ENCODE measurements around the gene EGF.

Gene EGF

GRCh38 chr4:110042545-110043517 lies 130.1 kb downstream of the EGF start:
- DNase-seq = no peak

DNA sequence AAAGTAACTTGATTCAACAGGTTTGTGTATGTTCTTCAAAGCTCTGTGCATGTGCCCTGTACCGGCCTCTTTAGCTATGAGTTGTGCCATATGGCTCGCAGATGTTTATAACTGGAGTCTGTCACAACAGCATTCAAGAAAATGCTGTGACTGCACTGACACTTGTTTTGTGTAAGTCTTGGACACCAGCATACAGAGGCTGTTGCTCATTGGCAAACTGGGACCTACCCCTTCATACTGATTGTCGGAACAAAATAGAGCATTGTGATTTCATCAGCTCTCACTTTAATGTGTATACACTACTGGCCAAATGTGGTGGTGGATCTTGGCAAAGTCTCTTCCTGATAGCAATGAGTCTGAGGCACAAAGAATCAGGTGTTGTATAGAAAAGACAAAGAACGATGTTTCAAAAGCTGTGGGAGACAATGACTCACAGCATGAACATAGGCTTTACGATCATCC lies 133.9 kb downstream of the EGF start:
- DNase-seq = no peak

DNA sequence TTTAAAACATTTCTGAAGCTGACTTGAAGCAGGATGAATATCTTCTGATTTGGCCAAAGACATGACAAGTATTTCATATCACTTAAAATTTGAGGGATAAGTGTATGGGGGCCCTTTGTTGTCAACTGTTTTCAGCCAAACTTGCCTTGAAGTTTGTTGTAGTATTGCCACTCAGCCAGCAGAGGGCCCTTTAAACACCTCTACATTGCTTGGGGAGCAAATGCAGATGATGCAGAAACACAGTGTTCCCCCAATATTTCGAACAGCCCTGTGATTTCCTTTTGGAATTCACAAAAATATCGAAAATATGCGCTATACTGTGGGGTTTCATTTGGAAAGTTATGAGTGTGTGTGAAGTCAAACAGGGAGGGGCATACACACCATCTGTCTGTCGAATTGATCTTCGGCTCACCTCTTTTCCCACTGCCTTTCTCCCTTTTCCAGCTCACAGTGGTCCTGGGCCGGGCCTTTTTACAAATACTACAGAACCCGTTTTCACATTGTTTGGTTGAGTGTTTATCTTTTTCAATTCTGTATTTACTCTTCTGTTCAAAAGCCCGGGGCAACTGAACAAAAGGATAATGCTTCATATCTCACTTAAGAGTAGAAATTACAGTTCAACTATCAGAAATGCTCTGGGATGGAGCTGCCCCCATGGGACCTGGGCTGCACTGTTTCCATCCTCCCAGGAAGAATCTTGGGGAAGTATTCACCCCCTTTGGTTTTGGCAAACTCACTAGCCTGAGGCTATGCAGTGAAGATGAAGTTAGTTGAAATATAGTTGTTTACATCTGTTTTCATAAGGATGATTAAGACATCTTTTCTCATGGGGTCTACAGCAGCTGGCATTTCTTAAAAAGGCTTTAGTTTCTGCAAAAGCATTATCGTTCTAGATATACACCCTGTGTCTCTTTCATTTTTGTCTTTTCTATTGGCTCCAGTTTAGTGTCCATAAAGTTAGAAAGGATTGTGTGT lies 137.6 kb downstream of the EGF start:
- no peak for DNase-seq

- no peak for DNase-seq
Observed at GRCh38 chr4:110055158-110055768, 142.6 kb downstream of the EGF start.

DNA sequence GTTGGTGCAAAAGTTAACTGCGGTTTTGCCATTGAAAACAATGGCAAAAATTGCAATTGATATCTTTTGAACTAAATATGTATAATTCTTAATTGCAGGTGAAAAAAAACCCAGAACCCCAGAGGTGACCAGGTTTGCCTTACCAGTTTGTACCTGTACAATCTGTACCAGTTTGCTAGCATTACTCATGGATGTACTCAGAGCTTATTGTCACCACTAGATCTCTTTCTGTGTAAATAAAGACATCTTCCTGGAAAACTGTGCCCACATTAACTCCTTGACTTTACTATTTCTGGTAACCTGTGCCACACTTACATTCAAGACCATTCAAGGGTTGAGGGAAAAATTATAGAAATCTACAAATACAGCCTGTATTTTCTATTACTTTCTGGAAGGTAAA lies 146.0 kb downstream of the EGF start:
- no peak for DNase-seq

DNA sequence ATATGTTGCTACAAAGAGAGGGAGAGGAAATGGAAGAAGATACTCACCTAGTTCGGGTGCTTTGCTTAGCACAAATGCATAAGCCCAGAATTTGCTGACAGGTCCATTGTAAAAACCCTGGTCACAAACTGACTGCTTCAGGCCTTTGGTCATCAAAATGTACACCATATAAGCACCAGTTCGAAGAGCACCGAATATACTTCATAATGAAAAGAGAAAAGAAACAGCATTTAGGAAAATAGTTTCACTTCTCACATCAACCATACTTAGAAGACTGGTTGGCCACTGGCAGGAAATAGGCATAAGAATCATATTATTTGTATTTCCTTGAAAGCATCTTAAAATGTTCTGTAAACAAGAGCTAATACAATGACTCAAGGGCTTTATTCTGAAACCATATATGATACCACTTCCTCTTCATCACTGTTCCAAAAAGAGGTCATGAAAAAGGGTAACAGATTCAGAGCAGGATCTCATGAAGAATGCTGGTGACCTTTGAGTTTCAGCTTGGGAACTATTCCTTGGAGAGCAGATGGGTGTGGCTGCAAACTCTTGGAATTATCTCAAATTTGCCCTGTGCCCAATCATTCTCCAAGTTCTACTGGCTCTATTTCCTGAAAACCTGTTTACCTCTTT lies 147.0 kb downstream of the EGF start:
- no peak for DNase-seq

DNA sequence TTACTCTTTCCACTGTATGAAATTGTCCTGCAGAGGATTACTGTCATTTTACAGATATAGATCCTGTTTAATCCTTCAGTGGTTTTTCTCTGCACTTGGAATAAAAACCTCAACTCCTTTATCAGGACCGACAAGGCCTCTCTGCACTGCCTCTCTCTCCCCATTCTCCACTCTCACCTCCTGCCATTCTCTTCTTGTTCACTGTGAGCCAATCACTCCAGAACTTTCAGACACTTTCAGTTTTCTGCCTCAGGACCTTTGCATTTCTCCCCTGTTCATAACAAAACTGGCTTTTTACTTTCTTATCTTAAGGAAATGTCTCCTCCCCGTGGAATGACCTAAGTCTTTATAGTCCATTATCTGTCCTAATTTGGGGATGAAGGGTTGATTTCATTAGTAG lies 148.4 kb downstream of the EGF start:
- DNase-seq = no peak
